ENCODE results near the gene TNFRSF8. TPM values are rescaled to one million over a fixed set of nuclear protein-coding genes. Genes with fewer than 3 reads are reported as not detected.
A peak's percentile ranks its signal among the peaks of the same experiment; 100 is the strongest.

The TNFRSF8 gene
- total RNA-seq, 5 donors from 2014 or later (not counting 1 experiment from before 2014, with no cell fraction given), result 0.20 to 0.53 (median 0.33) TPM; not detected in 1

DNA sequence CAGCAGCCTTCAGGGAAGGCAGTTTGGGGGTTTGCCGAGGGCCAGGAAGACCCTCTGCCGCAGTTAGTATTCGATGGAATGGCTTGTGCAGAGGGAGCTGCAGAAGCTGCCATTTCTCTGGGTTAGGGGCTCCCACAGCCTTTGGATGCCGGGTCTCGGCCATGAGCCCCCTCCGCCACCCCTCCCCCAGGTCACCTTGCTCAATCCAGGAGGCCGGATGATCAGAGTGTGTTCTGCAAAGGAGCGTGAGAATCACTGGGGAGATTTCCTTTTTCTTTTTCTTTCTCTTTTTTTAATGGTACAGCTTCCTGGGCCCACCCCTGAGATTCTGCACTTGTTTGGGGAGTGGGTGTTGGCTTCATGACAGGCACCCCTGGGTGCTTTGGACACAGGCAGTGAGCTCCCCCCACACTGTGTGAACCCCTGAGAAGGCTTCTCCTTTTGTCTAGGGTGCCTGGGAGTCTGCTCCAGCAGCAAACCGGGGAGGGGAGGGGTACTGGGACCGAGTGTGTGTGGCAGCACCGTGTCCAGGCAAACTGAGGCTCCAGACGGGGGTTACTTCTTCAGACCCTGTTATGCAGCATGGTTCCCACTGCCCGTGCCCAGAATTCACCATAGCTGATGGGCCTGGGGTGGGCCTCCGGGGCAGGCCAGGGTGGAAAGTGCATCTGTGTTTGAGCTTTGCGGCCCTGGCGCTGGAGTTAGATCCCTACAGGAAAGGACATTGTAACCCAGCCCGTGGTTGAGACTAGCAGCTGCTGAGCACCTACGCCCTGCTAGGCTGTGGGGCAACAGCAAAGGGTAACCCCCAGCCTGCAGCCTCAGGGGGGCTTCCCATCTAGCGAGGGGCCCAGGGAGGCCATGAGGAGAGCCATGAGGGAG, 122.2 kb downstream of the TNFRSF8 start:
- WGBS (ENCODE audit: insufficient coverage), result 87% methylated on average over 14 of the region's 19 CpGs
- ATAC-seq (replicated peaks in 1 of 4), result no peak
- peaks cover 72 to 85% (median 84%) of the 10 kb centered on the region in 3 donors for H3K4me1 Mint-ChIP-seq

DNA sequence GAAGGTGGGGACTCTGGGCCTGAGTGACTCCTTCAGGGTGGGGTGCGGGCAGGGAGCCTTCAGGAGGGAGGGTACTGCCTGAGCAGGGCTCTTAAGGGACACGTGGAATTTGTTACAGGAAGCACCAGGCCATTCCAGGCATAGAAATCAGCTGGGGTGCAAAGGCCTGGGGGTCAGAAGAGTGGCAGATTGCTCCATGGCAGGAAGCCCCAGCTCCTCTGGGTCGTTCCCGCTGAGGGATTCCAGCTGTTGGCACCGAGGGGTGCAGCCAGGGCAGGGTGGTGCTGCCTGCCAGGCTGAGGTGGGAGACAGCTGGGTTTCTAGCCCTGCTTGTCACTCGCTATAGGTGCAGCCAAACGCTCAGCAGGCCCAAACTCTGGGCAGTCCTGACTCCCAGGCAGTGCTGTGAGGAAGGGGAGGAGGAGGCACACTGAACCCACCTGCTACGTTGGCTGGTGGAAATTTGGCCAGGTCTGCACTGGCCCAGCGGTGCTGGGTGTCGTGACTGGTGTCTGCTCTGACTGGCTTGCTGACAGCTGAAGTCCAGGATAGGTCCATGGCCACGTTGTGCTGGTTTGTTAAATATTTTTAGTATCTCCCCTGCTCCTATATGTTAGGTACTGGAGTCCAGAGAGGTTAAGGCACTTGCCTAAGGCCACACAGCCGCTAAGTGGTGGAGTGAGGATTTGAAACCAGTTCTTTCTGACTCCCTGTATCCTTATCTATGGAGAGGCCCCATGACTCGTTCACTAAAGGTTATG, 123.0 kb downstream of the TNFRSF8 start:
- ATAC-seq (replicated peaks in 1 of 4), result no peak
- 92% methylated on average over 9 of the region's 13 CpGs for WGBS (ENCODE audit: insufficient coverage)
- Histone ChIP-seq H3K36me3 (ENCODE audit: control insufficient read depth in 2 of 2, extremely low read depth in 1 of 2, insufficient read depth in 1 of 2, low read length in 1 of 2) (peaks cover 9 to 40% of the 10 kb centered on the region in 2 donors), H3K4me1 (ENCODE audit: control insufficient read depth in 1 of 2, extremely low read depth in 1 of 2, insufficient read depth in 2 of 2, low read length in 2 of 2) (peaks cover 2 to 87% of the 10 kb centered on the region in 2 experiments), H3K27me3 (replicated peaks in 1 of 2; ENCODE audit: control insufficient read depth in 2 of 2, extremely low read depth in 1 of 2, insufficient read depth in 2 of 2, low read length in 1 of 2) (no peaks in the 10 kb centered on the region), H3K27ac (ENCODE audit: low read length) (peak overlapping the region; percentile 4), H3K4me3 (ENCODE audit: control insufficient read depth in 1 of 2, extremely low read depth in 1 of 2, low read length in 1 of 2) (no peak overlapping the region), H3K9me3 (no peaks in the 10 kb centered on the region)
- ChIA-PET CTCF (interaction anchor here (0.6 to 1.5 kb wide), 4 partner anchors 61 to 64 kb away, joined by 3 to 5 read pairs (median 4); no protein-coding TSS in a partner anchor), POLR2A (interaction anchor here in 1 of 2 donors (0.6 kb wide), 1 partner anchor 10 kb away, joined by 5 read pairs; no protein-coding TSS in a partner anchor)
- Mint-ChIP-seq H3K4me1 (peaks cover 67 to 80% (median 77%) of the 10 kb centered on the region in 3 donors), H3K9me3 (no peaks in the 10 kb centered on the region), H3K4me3 (no peak overlapping the region), H3K27me3 (no peaks in the 10 kb centered on the region), H3K36me3 (peaks cover 29% of the 10 kb centered on the region), H3K27ac (peak overlapping the region; percentile 59 to 76)
- DNase-seq, result no peak

More for the DNA sequence above, 122.2 kb downstream of the TNFRSF8 start:
- no peak for DNase-seq
- peaks cover 2 to 90% of the 10 kb centered on the region in 2 experiments for H3K4me1 ChIP-seq (ENCODE audit: control insufficient read depth in 1 of 2, extremely low read depth in 1 of 2, insufficient read depth in 2 of 2, low read length in 2 of 2)
- peaks cover 25% of the 10 kb centered on the region for H3K36me3 Mint-ChIP-seq
- ChIA-PET CTCF (interaction anchor here in 1 of 2 donors (1.5 kb wide), 1 partner anchor 61 kb away, joined by 4 read pairs; no protein-coding TSS in a partner anchor), POLR2A (no interaction called here)
- H3K9me3 Mint-ChIP-seq, result no peaks in the 10 kb centered on the region
- peak overlapping the region in 1 of 3 donors; percentile 13 for H3K4me3 Mint-ChIP-seq
- H3K27ac Mint-ChIP-seq, result peak overlapping the region; percentile 59 to 76
- no peaks in the 10 kb centered on the region for H3K27me3 ChIP-seq (replicated peaks in 1 of 2; ENCODE audit: control insufficient read depth in 2 of 2, extremely low read depth in 1 of 2, insufficient read depth in 2 of 2, low read length in 1 of 2)
- peak overlapping the region; percentile 9 for H3K27ac ChIP-seq (ENCODE audit: low read length)
- H3K4me3 ChIP-seq (ENCODE audit: control insufficient read depth in 1 of 2, extremely low read depth in 1 of 2, low read length in 1 of 2), result no peak overlapping the region
- no peaks in the 10 kb centered on the region for H3K27me3 Mint-ChIP-seq
- peaks cover 4 to 40% of the 10 kb centered on the region in 2 donors for H3K36me3 ChIP-seq (ENCODE audit: control insufficient read depth in 2 of 2, extremely low read depth in 1 of 2, insufficient read depth in 1 of 2, low read length in 1 of 2)
- no peaks in the 10 kb centered on the region for H3K9me3 ChIP-seq

- Mint-ChIP-seq H3K36me3 (peaks cover 29% of the 10 kb centered on the region), H3K9me3 (no peaks in the 10 kb centered on the region), H3K4me1 (peaks cover 62 to 75% (median 73%) of the 10 kb centered on the region in 3 donors), H3K27me3 (no peaks in the 10 kb centered on the region), H3K27ac (peak overlapping the region; percentile 59 to 68), H3K4me3 (no peak overlapping the region)
- Histone ChIP-seq H3K27ac (ENCODE audit: low read length) (no peak overlapping the region), H3K4me1 (ENCODE audit: control insufficient read depth in 1 of 2, extremely low read depth in 1 of 2, insufficient read depth in 2 of 2, low read length in 2 of 2) (peaks cover 2 to 85% of the 10 kb centered on the region in 2 experiments), H3K4me3 (ENCODE audit: control insufficient read depth in 1 of 2, extremely low read depth in 1 of 2, low read length in 1 of 2) (no peak overlapping the region), H3K9me3 (no peaks in the 10 kb centered on the region), H3K27me3 (replicated peaks in 1 of 2; ENCODE audit: control insufficient read depth in 2 of 2, extremely low read depth in 1 of 2, insufficient read depth in 2 of 2, low read length in 1 of 2) (no peaks in the 10 kb centered on the region), H3K36me3 (ENCODE audit: control insufficient read depth in 2 of 2, extremely low read depth in 1 of 2, insufficient read depth in 1 of 2, low read length in 1 of 2) (peaks cover 11 to 41% of the 10 kb centered on the region in 2 donors)
- DNase-seq (no peak), ATAC-seq (replicated peaks in 1 of 4) (no peak)
- POLR2A ChIA-PET, result interaction anchor here in 1 of 2 donors (0.6 kb wide), 1 partner anchor 9 kb away, joined by 5 read pairs; no protein-coding TSS in a partner anchor
- CTCF ChIA-PET, result interaction anchor here (0.7 to 1.0 kb wide), 3 partner anchors 62 to 65 kb away, joined by 3 to 5 read pairs (median 3); no protein-coding TSS in a partner anchor
- WGBS (ENCODE audit: insufficient coverage), result 89% methylated on average over 4 of the region's 4 CpGs
These were observed 123.5 kb downstream of the TNFRSF8 start for GRCh38 chr1:12186679-12186985.

DNA sequence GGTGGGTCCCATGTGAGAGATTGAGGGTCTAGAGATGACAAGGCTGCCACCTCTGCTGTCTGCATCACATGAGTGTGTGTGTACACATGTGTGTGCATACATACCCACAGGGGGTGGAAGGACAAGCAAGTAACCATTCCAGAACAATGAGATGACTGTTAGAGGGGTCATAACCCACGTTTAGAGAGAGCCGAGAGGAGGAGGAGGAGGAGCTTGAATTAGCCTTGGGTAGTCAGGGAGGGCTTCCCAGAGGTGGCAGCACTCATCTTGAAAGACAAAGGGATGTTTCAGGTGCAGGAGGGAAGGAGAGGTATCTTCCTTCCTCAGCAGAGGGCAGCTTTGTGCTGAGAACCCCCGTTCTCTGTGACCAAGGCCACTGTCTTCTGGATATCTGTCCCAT, 125.0 kb downstream of the TNFRSF8 start:
- 70% methylated on average over 2 of the region's 3 CpGs for WGBS (ENCODE audit: insufficient coverage)
- no peaks in the 10 kb centered on the region for H3K9me3 Mint-ChIP-seq
- DNase-seq (no peak), ATAC-seq (replicated peaks in 1 of 4) (no peak)
- Histone ChIP-seq H3K27me3 (replicated peaks in 1 of 2; ENCODE audit: control insufficient read depth in 2 of 2, extremely low read depth in 1 of 2, insufficient read depth in 2 of 2, low read length in 1 of 2) (no peaks in the 10 kb centered on the region), H3K27ac (ENCODE audit: low read length) (no peak overlapping the region), H3K4me1 (ENCODE audit: control insufficient read depth in 1 of 2, extremely low read depth in 1 of 2, insufficient read depth in 2 of 2, low read length in 2 of 2) (peaks cover 2 to 77% of the 10 kb centered on the region in 2 experiments), H3K36me3 (ENCODE audit: control insufficient read depth in 2 of 2, extremely low read depth in 1 of 2, insufficient read depth in 1 of 2, low read length in 1 of 2) (peaks cover 14 to 53% of the 10 kb centered on the region in 2 donors), H3K4me3 (ENCODE audit: control insufficient read depth in 1 of 2, extremely low read depth in 1 of 2, low read length in 1 of 2) (no peak overlapping the region), H3K9me3 (no peaks in the 10 kb centered on the region)
- H3K4me1 Mint-ChIP-seq, result peaks cover 48 to 65% (median 59%) of the 10 kb centered on the region in 3 donors
- H3K36me3 Mint-ChIP-seq, result peaks cover 32% of the 10 kb centered on the region
- no peak overlapping the region for H3K4me3 Mint-ChIP-seq
- peak overlapping the region in 1 of 2 donors; percentile 57 for H3K27ac Mint-ChIP-seq
- H3K27me3 Mint-ChIP-seq, result no peaks in the 10 kb centered on the region
- CTCF ChIA-PET, result no interaction called here
- POLR2A ChIA-PET, result no interaction called here

DNA sequence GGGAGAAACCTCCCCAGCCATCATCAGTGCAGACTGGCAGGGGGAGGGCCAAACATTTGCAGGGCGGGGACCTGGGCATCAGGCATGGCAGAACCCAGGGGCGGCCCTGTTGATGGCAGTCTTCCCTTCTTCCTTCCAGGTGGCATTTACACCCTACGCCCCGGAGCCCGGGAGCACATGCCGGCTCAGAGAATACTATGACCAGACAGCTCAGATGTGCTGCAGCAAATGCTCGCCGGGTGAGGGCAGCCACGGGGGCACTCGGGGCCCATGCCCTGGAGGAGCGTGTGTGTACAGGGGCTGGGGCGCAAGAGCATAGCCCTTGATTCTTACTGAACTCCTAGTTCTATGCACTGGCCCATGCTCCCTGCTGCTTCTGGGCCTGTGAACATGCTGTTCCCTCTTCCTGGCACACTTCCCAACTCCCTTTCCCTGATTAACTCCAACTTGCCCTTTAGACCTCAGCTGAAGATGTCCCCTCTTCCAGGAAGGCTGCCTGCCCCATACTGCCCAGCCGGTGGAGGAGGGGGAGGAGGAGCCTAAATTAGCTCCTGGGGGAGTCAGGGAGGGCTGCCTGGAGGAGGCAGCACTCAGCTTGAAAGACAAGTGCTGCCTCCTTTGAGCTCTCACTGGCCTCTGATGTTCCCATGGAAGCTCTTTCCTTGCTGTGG, 125.7 kb downstream of the TNFRSF8 start:
- H3K4me1 ChIP-seq (ENCODE audit: control insufficient read depth in 1 of 2, extremely low read depth in 1 of 2, insufficient read depth in 2 of 2, low read length in 2 of 2), result peaks cover 2 to 80% of the 10 kb centered on the region in 2 experiments
- 97% methylated on average over 12 of the region's 13 CpGs for whole genome bisulfite sequencing (ENCODE audit: insufficient coverage)
- no peak overlapping the region for H3K4me3 Mint-ChIP-seq
- ChIA-PET POLR2A (no interaction called here), CTCF (no interaction called here)
- H3K4me3 ChIP-seq (ENCODE audit: control insufficient read depth in 1 of 2, extremely low read depth in 1 of 2, low read length in 1 of 2), result no peak overlapping the region
- peaks cover 41 to 60% (median 54%) of the 10 kb centered on the region in 3 donors for H3K4me1 Mint-ChIP-seq
- H3K9me3 ChIP-seq, result no peaks in the 10 kb centered on the region
- no peak for DNase-seq
- H3K27me3 Mint-ChIP-seq, result no peaks in the 10 kb centered on the region
- H3K27me3 ChIP-seq (replicated peaks in 1 of 2; ENCODE audit: control insufficient read depth in 2 of 2, extremely low read depth in 1 of 2, insufficient read depth in 2 of 2, low read length in 1 of 2), result no peaks in the 10 kb centered on the region
- H3K27ac ChIP-seq (ENCODE audit: low read length), result no peak overlapping the region
- H3K9me3 Mint-ChIP-seq, result no peaks in the 10 kb centered on the region
- peaks cover 34% of the 10 kb centered on the region for H3K36me3 Mint-ChIP-seq
- peaks cover 19 to 60% of the 10 kb centered on the region in 2 donors for H3K36me3 ChIP-seq (ENCODE audit: control insufficient read depth in 2 of 2, extremely low read depth in 1 of 2, insufficient read depth in 1 of 2, low read length in 1 of 2)
- H3K27ac Mint-ChIP-seq, result peak overlapping the region; percentile 41 to 76
- no peak for ATAC-seq (replicated peaks in 1 of 4)

- Mint-ChIP-seq H3K4me3 (no peak overlapping the region), H3K4me1 (peaks cover 36 to 60% (median 53%) of the 10 kb centered on the region in 3 donors), H3K27me3 (no peaks in the 10 kb centered on the region), H3K27ac (peak overlapping the region; percentile 41 to 76), H3K36me3 (peaks cover 39% of the 10 kb centered on the region), H3K9me3 (no peaks in the 10 kb centered on the region)
- 86% methylated on average over 5 of the region's 5 CpGs for WGBS (ENCODE audit: insufficient coverage)
- Histone ChIP-seq H3K27ac (ENCODE audit: low read length) (no peak overlapping the region), H3K9me3 (no peaks in the 10 kb centered on the region), H3K36me3 (ENCODE audit: control insufficient read depth in 2 of 2, extremely low read depth in 1 of 2, insufficient read depth in 1 of 2, low read length in 1 of 2) (peaks cover 24 to 65% of the 10 kb centered on the region in 2 donors), H3K4me1 (ENCODE audit: control insufficient read depth in 1 of 2, extremely low read depth in 1 of 2, insufficient read depth in 2 of 2, low read length in 2 of 2) (peaks cover 2 to 79% of the 10 kb centered on the region in 2 experiments), H3K27me3 (replicated peaks in 1 of 2; ENCODE audit: control insufficient read depth in 2 of 2, extremely low read depth in 1 of 2, insufficient read depth in 2 of 2, low read length in 1 of 2) (no peaks in the 10 kb centered on the region), H3K4me3 (ENCODE audit: control insufficient read depth in 1 of 2, extremely low read depth in 1 of 2, low read length in 1 of 2) (no peak overlapping the region)
- POLR2A ChIA-PET, result no interaction called here
- CTCF ChIA-PET, result no interaction called here
- DNase-seq (no peak), ATAC-seq (replicated peaks in 1 of 4) (no peak)
These were observed 126.2 kb downstream of the TNFRSF8 start for GRCh38 chr1:12189328-12189682.
